Activated T-cell treated with anti-CD3 and anti-CD28 coated beads, Interleukin-2, amount 50 U/mL, for 4 hours (primary cell): Measurements from ENCODE around the gene CYFIP2. TPM values are rescaled to one million over a fixed set of nuclear protein-coding genes. Genes with fewer than 3 reads are reported as not detected.
"Not testable (repeated sequence)": the region's sequence is repeated elsewhere in the genome, so short reads cannot be mapped to it uniquely, and the experiment has no call there.

Source experiments
- ATAC-seq, 2 donors: fragments of 200-7000 bp; cut with Tn5 transposase; one replicate each; pipeline ENCODE4 v1.10.0; 2021
- DNase-seq: peaks from one replicate; pipeline ENCODE4 v3.0.0-alpha.2; 2020
- H3K27me3 Mint-ChIP-seq: one replicate; pipeline ENCODE4 v1.8.0; 2021; ENCODE audit warnings: low read depth, mixed read lengths
- H3K36me3 Mint-ChIP-seq: one replicate; pipeline ENCODE4 v1.8.0; 2022; ENCODE audit warnings: mixed read lengths; ENCODE audit not compliant: insufficient read depth
- H3K4me1 Mint-ChIP-seq: one replicate; pipeline ENCODE4 v1.8.0; 2021; ENCODE audit warnings: low read depth, mixed read lengths
- H3K4me3 Mint-ChIP-seq: one replicate; pipeline ENCODE4 v1.8.0; 2021; ENCODE audit warnings: mild to moderate bottlenecking, moderate library complexity, mixed read lengths
- H3K9me3 Mint-ChIP-seq: one replicate; pipeline ENCODE4 v1.8.0; 2021; ENCODE audit warnings: mixed read lengths
- total RNA-seq, 3 donors: library from RNA; stranded (reverse); gene quantifications; one replicate each; pipeline ENCODE4 v1.2.1, GENCODE V29; 2021

CYFIP2 gene
- total RNA-seq, 3 donors from 2014 or later = 160 to 191 (median 175) TPM

DNA sequence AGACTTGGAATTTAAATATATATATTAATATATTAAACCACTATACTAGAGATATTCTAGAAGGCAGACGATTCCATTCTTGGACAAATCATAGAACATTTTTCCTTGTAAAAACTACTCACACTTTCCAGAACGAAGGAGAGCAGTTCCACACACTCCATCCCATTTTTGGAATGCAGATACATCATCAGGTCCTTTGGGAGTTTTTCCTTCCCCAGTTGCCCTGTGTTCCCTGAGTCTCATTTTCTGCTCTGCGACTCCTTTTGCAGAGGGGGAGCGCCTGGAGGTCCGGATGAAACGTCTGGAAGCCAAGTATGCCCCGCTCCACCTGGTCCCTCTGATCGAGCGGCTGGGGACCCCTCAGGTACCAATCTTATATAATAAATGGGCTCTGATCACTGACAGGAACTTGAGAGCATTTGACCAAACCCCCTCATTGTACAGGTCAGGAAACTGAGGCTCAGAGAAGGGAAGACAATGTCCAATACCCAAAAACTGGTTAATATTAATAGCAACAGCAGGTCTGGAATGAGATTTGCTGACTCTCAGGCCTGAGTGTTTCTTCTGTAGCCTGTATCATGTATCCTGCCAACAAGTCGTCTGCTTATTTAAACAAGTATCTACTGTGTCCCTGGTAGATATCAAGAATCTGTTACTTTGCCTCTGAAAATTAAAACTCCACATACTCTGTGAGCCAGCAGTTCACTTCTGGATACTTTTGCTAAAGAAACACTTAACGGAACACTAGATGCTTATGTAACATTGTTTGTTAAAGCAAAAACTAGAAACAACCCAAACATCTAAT is 117.3 kb downstream of the CYFIP2 start:
- Mint-ChIP-seq H3K4me1 (peaks cover 5% of the 10 kb centered on the region), H3K36me3 (peaks cover 41% of the 10 kb centered on the region), H3K27me3 (no peaks in the 10 kb centered on the region), H3K9me3 (no peaks in the 10 kb centered on the region), H3K4me3 (no peak overlapping the region)
- DNase-seq (no peak), ATAC-seq (no peak)

DNA sequence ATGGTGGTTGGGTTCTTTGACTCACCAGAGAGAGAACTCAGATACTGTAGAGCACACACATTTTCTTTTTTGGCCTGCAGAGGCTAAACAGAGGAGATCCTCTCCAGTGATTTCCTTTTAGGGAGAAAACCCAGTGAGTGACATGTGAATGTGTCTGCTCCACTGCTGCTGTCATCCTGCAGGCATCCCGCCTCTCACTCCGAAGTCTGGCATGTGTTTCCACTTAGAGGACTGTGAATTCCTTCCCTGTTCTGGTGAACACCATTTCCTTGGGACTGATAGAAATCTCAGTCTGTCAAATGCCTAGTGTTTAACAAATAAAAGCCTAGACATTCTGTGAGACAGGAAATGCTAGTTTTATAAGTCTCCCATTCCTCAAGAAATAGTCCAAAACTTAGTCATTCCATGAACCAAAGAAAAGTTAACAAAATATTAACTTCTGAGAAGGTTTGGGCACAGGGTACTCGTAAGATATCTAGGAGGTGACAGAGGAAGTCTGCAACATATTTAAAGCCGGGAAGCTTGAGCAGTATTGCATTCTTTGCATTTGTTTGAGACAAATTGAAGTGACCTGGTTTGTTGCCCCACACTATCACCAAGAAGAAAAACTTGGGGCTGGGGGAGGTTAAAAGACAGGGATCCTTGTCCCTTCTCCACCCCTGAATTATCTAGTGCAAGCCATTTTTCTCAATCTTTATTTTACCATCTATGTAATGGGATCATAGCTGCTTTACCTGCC is 119.2 kb downstream of the CYFIP2 start:
- peaks cover 39% of the 10 kb centered on the region for H3K36me3 Mint-ChIP-seq

GRCh38 chr5:157387041-157387563 is 121.2 kb downstream of the CYFIP2 start:
- H3K4me1 Mint-ChIP-seq = peaks cover 17% of the 10 kb centered on the region
- DNase-seq (no peak), ATAC-seq (no peak)
- H3K27me3 Mint-ChIP-seq = no peaks in the 10 kb centered on the region
- H3K9me3 Mint-ChIP-seq = no peaks in the 10 kb centered on the region
- no peak overlapping the region for H3K4me3 Mint-ChIP-seq
- peaks cover 49% of the 10 kb centered on the region for H3K36me3 Mint-ChIP-seq

More for the DNA sequence above, 119.2 kb downstream of the CYFIP2 start:
- no peak overlapping the region for H3K4me3 Mint-ChIP-seq
- H3K27me3 Mint-ChIP-seq = no peaks in the 10 kb centered on the region
- DNase-seq (no peak), ATAC-seq (no peak)
- H3K4me1 Mint-ChIP-seq = peaks cover 6% of the 10 kb centered on the region
- H3K9me3 Mint-ChIP-seq = no peaks in the 10 kb centered on the region

DNA sequence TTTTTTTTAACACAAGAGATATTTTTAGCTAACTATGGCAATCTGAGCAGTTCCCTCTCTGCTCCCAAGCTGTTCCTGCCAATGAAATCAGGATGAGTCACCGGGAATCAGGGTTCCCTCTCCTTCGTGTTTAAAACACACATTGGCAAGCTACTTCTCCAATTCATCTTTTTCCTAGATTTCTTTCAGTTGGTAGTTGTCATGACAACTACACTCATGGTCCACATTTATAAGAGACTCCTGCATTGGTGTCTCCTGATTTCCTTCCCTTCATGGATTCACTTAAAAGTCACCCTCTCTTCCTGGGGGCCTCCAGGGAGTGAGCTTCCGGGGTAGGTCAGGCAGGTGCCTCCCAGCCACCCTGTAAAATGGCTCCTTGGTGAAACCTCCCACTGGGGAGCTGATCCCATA is 121.8 kb downstream of the CYFIP2 start:
- ATAC-seq (no peak), DNase-seq (no peak)
- no peak overlapping the region for H3K4me3 Mint-ChIP-seq
- H3K36me3 Mint-ChIP-seq = peaks cover 49% of the 10 kb centered on the region
- peaks cover 17% of the 10 kb centered on the region for H3K4me1 Mint-ChIP-seq
- H3K9me3 Mint-ChIP-seq = no peaks in the 10 kb centered on the region
- H3K27me3 Mint-ChIP-seq = no peaks in the 10 kb centered on the region

DNA sequence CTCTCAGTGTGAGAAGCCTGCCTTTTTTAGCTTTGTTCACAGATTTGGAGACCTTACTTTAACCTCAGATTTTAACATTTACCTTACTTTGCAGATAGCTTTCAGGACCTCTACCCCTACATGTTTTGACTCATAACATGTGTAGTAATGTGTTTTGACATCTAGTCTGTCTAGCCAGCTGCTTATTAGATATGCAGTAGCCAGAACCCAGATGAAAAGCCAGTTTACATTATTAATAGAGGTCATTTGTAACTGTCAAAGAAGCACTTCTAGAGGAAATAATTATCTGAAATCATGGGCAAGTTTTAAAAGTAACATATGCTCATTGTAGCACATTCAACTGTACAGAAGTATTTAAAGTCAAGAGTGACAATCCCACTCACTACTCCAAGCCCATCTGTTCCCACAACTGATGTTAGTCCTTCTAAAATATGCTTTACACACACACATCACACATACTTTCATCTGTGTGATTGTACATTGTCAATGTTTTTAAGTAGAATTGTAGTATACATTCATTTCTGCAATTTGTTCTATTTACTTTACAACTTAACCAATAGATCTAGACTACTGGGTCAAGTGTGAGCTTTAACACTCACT is 122.3 kb downstream of the CYFIP2 start:
- DNase-seq = no peak
- peaks cover 52% of the 10 kb centered on the region for H3K36me3 Mint-ChIP-seq
- no peaks in the 10 kb centered on the region for H3K27me3 Mint-ChIP-seq
- no peaks in the 10 kb centered on the region for H3K9me3 Mint-ChIP-seq
- peaks cover 18% of the 10 kb centered on the region for H3K4me1 Mint-ChIP-seq
- no peak overlapping the region for H3K4me3 Mint-ChIP-seq
- ATAC-seq = no peak

DNA sequence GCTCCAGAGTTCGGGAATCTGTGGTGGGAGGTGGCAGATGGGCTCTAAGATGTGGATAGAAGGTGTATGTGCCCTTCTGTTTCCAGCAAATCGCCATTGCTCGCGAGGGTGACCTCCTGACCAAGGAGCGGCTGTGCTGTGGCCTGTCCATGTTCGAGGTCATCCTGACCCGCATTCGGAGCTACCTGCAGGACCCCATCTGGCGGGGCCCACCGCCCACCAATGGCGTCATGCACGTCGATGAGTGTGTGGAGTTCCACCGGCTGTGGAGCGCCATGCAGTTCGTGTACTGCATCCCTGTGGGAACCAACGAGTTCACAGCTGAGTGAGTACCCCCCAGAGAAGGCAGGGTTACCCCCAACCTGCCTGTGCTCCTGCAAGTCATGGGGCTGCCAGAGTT is 123.2 kb downstream of the CYFIP2 start:
- no peaks in the 10 kb centered on the region for H3K27me3 Mint-ChIP-seq
- DNase-seq (no peak), ATAC-seq (no peak)
- H3K36me3 Mint-ChIP-seq = peaks cover 48% of the 10 kb centered on the region
- H3K4me1 Mint-ChIP-seq = peaks cover 20% of the 10 kb centered on the region
- no peaks in the 10 kb centered on the region for H3K9me3 Mint-ChIP-seq
- no peak overlapping the region for H3K4me3 Mint-ChIP-seq

- H3K27me3 Mint-ChIP-seq = no peaks in the 10 kb centered on the region
- DNase-seq (no peak), ATAC-seq (peak in 1 of 2 donors; percentile 9)
- no peaks in the 10 kb centered on the region for H3K9me3 Mint-ChIP-seq
- H3K36me3 Mint-ChIP-seq = peaks cover 48% of the 10 kb centered on the region
- H3K4me1 Mint-ChIP-seq = peaks cover 20% of the 10 kb centered on the region
- H3K4me3 Mint-ChIP-seq = peak overlapping the region; percentile 51
These were observed 124.2 kb downstream of the CYFIP2 start for GRCh38 chr5:157390133-157390532.

DNA sequence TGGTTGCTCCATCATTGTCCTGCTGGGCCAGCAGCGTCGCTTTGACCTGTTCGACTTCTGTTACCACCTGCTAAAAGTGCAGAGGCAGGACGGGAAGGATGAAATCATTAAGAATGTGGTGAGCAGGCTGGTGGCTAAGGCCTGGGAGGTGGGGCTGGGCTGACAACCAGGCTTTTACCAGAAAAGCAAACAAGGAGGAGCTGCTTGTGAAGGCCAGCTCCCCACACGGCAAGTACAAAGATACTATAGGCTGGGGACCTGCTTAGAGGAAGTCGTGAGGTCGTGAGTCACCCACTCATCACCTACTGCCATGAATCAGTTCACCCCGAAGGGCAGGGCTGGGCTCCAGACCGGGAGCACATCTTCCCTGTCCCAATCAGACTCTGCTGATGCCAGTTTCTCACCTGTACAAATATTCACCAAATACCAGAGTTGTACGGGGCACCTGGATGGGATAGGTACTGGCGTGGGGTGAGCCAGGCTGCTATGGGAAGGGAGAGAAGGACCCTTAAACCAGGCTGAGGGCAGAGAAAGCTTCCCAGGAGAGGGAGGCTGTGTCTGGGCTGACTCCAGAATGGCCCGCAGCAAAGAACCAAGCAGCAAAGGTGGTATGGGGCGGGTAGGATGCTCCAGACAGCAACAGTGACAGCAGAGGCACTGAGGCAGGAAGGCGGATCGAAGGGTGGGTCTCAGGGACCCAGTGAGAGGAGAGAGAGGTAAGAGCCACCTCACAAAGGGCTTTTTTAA is 124.8 kb downstream of the CYFIP2 start:
- Mint-ChIP-seq H3K4me1 (peaks cover 20% of the 10 kb centered on the region), H3K9me3 (no peaks in the 10 kb centered on the region), H3K36me3 (peaks cover 45% of the 10 kb centered on the region), H3K27me3 (no peaks in the 10 kb centered on the region), H3K4me3 (peak overlapping the region; percentile 51)
- ATAC-seq (peak; percentile 94 to 99), DNase-seq (peak; percentile 38)

GRCh38 chr5:157398305-157398704 is 132.4 kb downstream of the CYFIP2 start:
- DNase-seq = no peak
- Mint-ChIP-seq H3K4me3 (no peak overlapping the region), H3K27me3 (no peaks in the 10 kb centered on the region)

DNA sequence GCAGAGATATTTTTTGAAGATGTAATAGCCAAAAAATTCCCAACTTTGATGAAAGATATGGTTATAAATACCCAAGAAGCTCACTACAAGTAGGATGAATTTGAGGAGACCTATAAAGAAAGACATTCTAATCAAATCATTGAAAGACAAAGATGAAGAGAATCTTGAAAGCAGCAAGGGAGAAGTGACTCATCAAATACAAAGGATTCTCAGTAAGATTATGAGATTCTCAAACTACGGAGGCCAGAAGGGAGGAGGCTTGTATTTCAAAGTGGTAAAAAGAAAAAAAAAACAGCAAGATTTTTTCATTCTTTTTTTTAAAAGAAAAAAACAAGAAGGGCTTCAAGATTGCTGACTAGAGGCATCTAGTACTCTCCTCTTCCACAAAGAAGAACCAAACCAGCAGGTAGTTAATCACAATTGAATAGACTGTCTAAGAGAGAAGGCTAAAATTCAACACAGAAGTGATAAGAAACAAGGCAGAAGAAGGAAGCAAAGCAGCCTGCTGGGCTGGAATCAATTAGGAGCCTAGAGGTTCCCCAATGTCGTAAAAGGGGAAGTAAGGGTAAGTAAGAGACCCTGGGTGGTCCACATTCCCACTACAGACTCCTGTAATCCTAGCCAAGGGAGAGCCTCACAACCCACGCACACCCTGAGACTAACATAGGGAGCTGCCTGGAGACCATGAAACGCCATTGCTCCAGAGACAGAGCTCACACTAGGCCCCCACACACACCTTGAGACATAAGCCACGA is 135.0 kb downstream of the CYFIP2 start:
- Mint-ChIP-seq H3K4me3 (no peak overlapping the region), H3K9me3 (peaks cover 20% of the 10 kb centered on the region), H3K36me3 (peaks cover 9% of the 10 kb centered on the region), H3K27me3 (no peaks in the 10 kb centered on the region), H3K4me1 (peaks cover 5% of the 10 kb centered on the region)
- ATAC-seq = peak; percentile 27 to 43
- DNase-seq = no peak

More at GRCh38 chr5:157398305-157398704, 132.4 kb downstream of the CYFIP2 start:
- Mint-ChIP-seq H3K9me3 (peaks cover 10% of the 10 kb centered on the region), H3K36me3 (peaks cover 8% of the 10 kb centered on the region), H3K4me1 (peaks cover 6% of the 10 kb centered on the region)
- ATAC-seq = no peak

DNA sequence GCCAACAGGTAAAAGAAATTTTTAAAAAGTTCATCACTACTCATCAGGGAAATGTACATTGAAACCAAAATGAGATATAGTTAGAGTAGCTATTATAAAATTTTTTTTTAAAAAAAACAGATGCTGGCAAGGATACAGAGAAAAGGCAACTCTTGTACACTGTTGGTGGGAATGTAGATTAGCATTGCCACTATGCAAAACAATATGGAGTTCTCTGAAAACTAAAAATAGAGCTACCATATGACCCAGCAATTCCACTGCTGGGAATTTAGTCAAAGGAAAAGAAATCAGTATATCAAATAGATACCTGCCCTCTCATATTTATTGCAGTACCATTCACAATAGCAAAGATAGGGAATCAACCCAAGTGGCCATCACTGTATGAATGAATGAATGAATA is 149.9 kb downstream of the CYFIP2 start:
- H3K36me3 Mint-ChIP-seq = peaks cover 1% of the 10 kb centered on the region
- DNase-seq = no peak
- no peaks in the 10 kb centered on the region for H3K27me3 Mint-ChIP-seq
- peaks cover 13% of the 10 kb centered on the region for H3K9me3 Mint-ChIP-seq
- H3K4me1 Mint-ChIP-seq = no peaks in the 10 kb centered on the region
- H3K4me3 Mint-ChIP-seq = no peak overlapping the region
- ATAC-seq = no peak

GRCh38 chr5:157419521-157419920 is 153.6 kb downstream of the CYFIP2 start:
- not testable (repeated sequence) for H3K4me3 Mint-ChIP-seq, DNase-seq, H3K9me3 Mint-ChIP-seq

DNA sequence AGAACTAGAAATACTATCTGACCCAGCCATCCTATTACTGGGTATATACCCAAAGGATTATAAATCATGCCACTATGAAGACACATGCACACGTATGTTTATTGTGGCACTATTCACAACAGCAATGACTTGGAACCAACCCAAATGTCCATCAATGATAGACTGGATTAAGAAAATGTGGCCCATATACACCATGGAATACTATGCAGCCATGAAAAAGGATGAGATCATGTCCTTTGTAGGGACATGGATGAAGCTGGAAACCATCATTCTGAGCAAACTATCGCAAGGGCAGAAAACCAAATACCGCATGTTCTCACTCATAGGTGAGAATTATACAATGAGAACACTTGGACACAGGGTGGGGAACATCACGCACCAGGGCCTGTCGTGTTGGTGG is 164.0 kb downstream of the CYFIP2 start:
- not testable (repeated sequence) for ATAC-seq, H3K4me1 Mint-ChIP-seq, H3K9me3 Mint-ChIP-seq, H3K4me3 Mint-ChIP-seq, H3K36me3 Mint-ChIP-seq, DNase-seq, H3K27me3 Mint-ChIP-seq

More at GRCh38 chr5:157419521-157419920, 153.6 kb downstream of the CYFIP2 start:
- H3K4me1 Mint-ChIP-seq, ATAC-seq, H3K36me3 Mint-ChIP-seq, H3K27me3 Mint-ChIP-seq: not testable (repeated sequence)
